OCI-LY7 (cell line): ENCODE data around the gene PLVAP. TPM values are rescaled to one million over a fixed set of nuclear protein-coding genes. Genes with fewer than 3 reads are reported as not detected.

ENCODE experiments used
- BruUV-seq: library from RNA; stranded (reverse); fragments of 400-500 nt; replicated peaks from 2 replicates; lab custom pipeline; 2021; lab: Mats Ljungman, UMichigan
- CTCF ChIA-PET: fragments of 300-600 bp; sonication (Branson Sonifier 250); formaldehyde crosslinking; loops from one replicate; lab custom pipeline; 2022; ENCODE audit warnings: antibody characterized with exemption; ENCODE audit not compliant: unreplicated experiment; lab: Charles Lee
- POLR2A ChIA-PET: fragments of 300-600 bp; sonication (Branson Sonifier 250); formaldehyde crosslinking; loops from one replicate; lab custom pipeline; 2022; ENCODE audit warnings: antibody characterized with exemption; lab: Charles Lee
- DNase-seq: peaks from one replicate; pipeline ENCODE4 v3.0.0-alpha.2; 2015; ENCODE audit warnings: low spot score
- H2AFZ ChIP-seq: fragments of 200-600 bp; sonication (generic), shearing (Covaris generic); 2 replicates; pipeline ENCODE4 v1.6.1; 2014; ENCODE audit warnings: mild to moderate bottlenecking, antibody characterized with exemption, low read length, moderate library complexity
- H3K27ac ChIP-seq: fragments of 200-600 bp; sonication (generic); 2 replicates; pipeline ENCODE4 v1.5.1; 2014; ENCODE audit warnings: mixed run types, low read depth, mild to moderate bottlenecking, moderate library complexity, low read length, inconsistent platforms; ENCODE audit not compliant: poor library complexity, severe bottlenecking
- H3K36me3 ChIP-seq: fragments of 200-600 bp; sonication (generic); 2 replicates; pipeline ENCODE4 v1.6.1; 2014; ENCODE audit warnings: mild to moderate bottlenecking, antibody characterized with exemption, low read length, moderate library complexity, mixed read lengths; ENCODE audit not compliant: insufficient read depth
- H3K4me1 ChIP-seq: fragments of 200-600 bp; sonication (generic); 2 replicates; pipeline ENCODE4 v1.5.1; 2014; ENCODE audit warnings: mild to moderate bottlenecking, low read length; ENCODE audit not compliant: insufficient read depth, poor library complexity, severe bottlenecking
- H3K4me2 ChIP-seq: fragments of 200-600 bp; sonication (generic); 2 replicates; pipeline ENCODE4 v1.6.1; 2014; ENCODE audit warnings: mild to moderate bottlenecking, low read length
- H3K4me3 ChIP-seq: fragments of 200-600 bp; sonication (generic); 2 replicates; pipeline ENCODE4 v1.5.1; 2014; ENCODE audit warnings: mild to moderate bottlenecking, low read depth, low read length; ENCODE audit not compliant: poor library complexity, severe bottlenecking
- H3K79me2 ChIP-seq: fragments of 200-600 bp; sonication (generic); 2 replicates; pipeline ENCODE4 v1.6.1; 2016; ENCODE audit warnings: low read depth, mild to moderate bottlenecking, low read length, moderate library complexity, mixed read lengths; ENCODE audit not compliant: insufficient read depth
- H3K9me2 ChIP-seq: fragments of 200-600 bp; sonication (generic); 2 replicates; pipeline ENCODE4 v1.6.1; 2016; ENCODE audit warnings: mild to moderate bottlenecking, low read length, mixed read lengths; ENCODE audit not compliant: insufficient read depth
- H3K9me3 ChIP-seq: fragments of 200-600 bp; sonication (generic); 2 replicates; pipeline ENCODE4 v1.6.1; 2014; ENCODE audit warnings: mild to moderate bottlenecking, mixed run types, low read length, mixed read lengths
- H4K20me1 ChIP-seq: fragments of 200-600 bp; sonication (generic); 2 replicates; pipeline ENCODE4 v1.6.1; 2014; ENCODE audit warnings: mild to moderate bottlenecking, antibody characterized with exemption, low read length, moderate library complexity, mixed read lengths; ENCODE audit not compliant: insufficient read depth
- EZH2phosphoT487 ChIP-seq: fragments of 200-600 bp; sonication (generic); IDR thresholded peaks from 2 replicates; pipeline ENCODE4 v1.6.1; 2018; ENCODE audit warnings: low read depth, borderline replicate concordance, mild to moderate bottlenecking, mixed run types, antibody characterized with exemption, low read length, moderate library complexity, mixed read lengths
- intact Hi-C: fragments of 100-400 bp; cut with micrococcal nuclease; formaldehyde crosslinking; loops from one replicate; pipeline ENCODE4 v1.10.0; 2022; ENCODE audit not compliant: unreplicated experiment
- total RNA-seq, 2 experiments: library from RNA; depleted of rRNA in 1 of 2; stranded (reverse); fragments of >200 nt in 1 of 2; shearing (Covaris generic) in 1 of 2; gene quantifications; 2 replicates each; pipeline ENCODE4 v1.2.3, GENCODE V29; 2014 to 2022
- TF ChIP-seq, protein P1 (sequence below): fragments of 200-600 bp; sonication (generic); conservative IDR thresholded peaks from 2 replicates; pipeline ENCODE4 v1.5.1; 2014; ENCODE audit warnings: mild to moderate bottlenecking, antibody characterized with exemption, low read length, moderate library complexity, mixed read lengths

The PLVAP gene
- total RNA-seq, 2 experiments from 2014 or later, result 0.16 to 1.5 TPM

DNA sequence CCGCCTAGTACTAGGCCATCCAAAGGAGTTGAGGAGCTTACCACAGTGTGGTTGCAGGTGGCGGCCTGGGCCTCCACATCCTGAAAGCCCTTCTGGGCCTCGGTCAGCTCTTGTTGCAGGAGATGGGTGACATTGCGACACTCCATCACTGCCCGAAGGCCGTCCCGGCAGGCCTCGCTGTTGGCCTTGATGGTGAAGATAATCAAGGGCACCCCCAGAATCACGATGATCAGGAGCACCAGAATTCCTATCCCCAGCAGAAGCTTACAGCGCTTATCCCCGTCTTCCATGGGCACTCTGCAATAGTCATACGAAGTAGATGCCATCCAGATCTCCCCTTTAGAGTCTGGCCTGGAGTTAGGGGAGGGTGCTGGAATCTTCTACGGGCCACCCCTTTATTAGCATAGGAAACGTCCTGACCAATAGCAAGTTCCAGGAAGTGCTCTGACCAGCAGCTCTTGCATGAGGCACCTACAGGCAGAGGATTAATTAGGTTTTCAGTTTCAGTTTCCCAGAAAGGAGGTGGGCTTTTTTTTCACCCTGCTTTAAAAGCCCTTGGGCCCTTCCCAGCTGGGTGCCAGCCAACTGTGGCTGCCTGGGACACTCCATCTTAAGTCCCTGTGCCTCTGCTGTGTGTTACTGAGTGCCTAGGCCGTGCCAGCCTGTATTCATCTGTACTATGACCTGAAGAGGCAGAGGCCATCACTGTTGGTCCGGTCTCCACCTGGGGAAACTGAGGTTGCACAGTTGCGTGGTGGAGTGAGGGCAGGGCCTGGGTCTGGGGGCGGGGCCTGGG is 28.3 kb upstream of the PLVAP start, which contains the start of gene BST2:
BST2 (minus strand) TSS at position 381 of the 796 bp plus-strand sequence; CDS start at position 326, 55 bp downstream.
- peaks cover 31% of the 10 kb centered on the region for H3K4me1 ChIP-seq
- H3K9me2 ChIP-seq, result no peaks in the 10 kb centered on the region
- H4K20me1 ChIP-seq, result 0 out of 2 replicates have a peak, but pooled peaks cover 3% of the 10 kb centered on the region
- CTCF ChIA-PET, result interaction anchor here (0.5 kb wide), 1 partner anchor 18 kb away, joined by 3 read pairs; no protein-coding TSS in a partner anchor
- peaks cover 31% of the 10 kb centered on the region for H3K36me3 ChIP-seq
- peaks cover 69% of the 10 kb centered on the region for H3K79me2 ChIP-seq
- peak within 1 kb of the TSS; percentile 90 for H3K4me3 ChIP-seq
- no peak within 1 kb of the TSS; the same call in 1 of the 2 replicates for H2AFZ ChIP-seq
- H3K9me3 ChIP-seq, result no peaks in the 10 kb centered on the region
- TF ChIP-seq EZH2phosphoT487, result no peak
- TF ChIP-seq, protein P1, sequence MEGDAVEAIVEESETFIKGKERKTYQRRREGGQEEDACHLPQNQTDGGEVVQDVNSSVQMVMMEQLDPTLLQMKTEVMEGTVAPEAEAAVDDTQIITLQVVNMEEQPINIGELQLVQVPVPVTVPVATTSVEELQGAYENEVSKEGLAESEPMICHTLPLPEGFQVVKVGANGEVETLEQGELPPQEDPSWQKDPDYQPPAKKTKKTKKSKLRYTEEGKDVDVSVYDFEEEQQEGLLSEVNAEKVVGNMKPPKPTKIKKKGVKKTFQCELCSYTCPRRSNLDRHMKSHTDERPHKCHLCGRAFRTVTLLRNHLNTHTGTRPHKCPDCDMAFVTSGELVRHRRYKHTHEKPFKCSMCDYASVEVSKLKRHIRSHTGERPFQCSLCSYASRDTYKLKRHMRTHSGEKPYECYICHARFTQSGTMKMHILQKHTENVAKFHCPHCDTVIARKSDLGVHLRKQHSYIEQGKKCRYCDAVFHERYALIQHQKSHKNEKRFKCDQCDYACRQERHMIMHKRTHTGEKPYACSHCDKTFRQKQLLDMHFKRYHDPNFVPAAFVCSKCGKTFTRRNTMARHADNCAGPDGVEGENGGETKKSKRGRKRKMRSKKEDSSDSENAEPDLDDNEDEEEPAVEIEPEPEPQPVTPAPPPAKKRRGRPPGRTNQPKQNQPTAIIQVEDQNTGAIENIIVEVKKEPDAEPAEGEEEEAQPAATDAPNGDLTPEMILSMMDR, result no peak
- POLR2A ChIA-PET, result interaction anchor here (0.5 to 2.5 kb wide), 11 partner anchors 14 to 1084 kb away, joined by 3 to 13 read pairs (median 3); partner anchors contain the start of genes BABAM1, DDA1, MRPL34 and MVB12A
- intact Hi-C loops, result loop anchor here (5.0 kb wide), 2 partner anchors 62 to 107 kb away; partner anchors contain the start of gene PGLS
- DNase-seq, result peak; percentile 95
- peak within 1 kb of the TSS; percentile 86 for H3K4me2 ChIP-seq
- peak within 1 kb of the TSS; percentile 93 for H3K27ac ChIP-seq
- no TSS peak for BruUV-seq

- peak overlapping the region; percentile 86 for H3K4me2 ChIP-seq
- ChIA-PET POLR2A (interaction anchor here (0.6 to 2.5 kb wide), 8 partner anchors 10 to 637 kb away, joined by 3 to 13 read pairs (median 4); partner anchors contain the start of genes BABAM1, DDA1, MRPL34 and MVB12A), CTCF (no interaction called here)
- no TSS peak for BruUV-seq
- intact Hi-C loops, result loop anchor here (5.0 kb wide), 2 partner anchors 63 to 108 kb away; partner anchors contain the start of gene PGLS
- TF ChIP-seq, protein P1, result no peak
- no peak for TF ChIP-seq EZH2phosphoT487
- peak overlapping the region; percentile 93 for H3K27ac ChIP-seq
- peak overlapping the region; percentile 90 for H3K4me3 ChIP-seq
- DNase-seq, result no peak
- peaks cover 64% of the 10 kb centered on the region for H3K79me2 ChIP-seq
- no peak overlapping the region; the same call in 1 of the 2 replicates for H2AFZ ChIP-seq
- H3K4me1 ChIP-seq, result peaks cover 26% of the 10 kb centered on the region
- peaks cover 33% of the 10 kb centered on the region for H3K36me3 ChIP-seq
- 0 out of 2 replicates have a peak, but pooled peaks cover 3% of the 10 kb centered on the region for H4K20me1 ChIP-seq
- H3K9me3 ChIP-seq, result no peaks in the 10 kb centered on the region
- H3K9me2 ChIP-seq, result no peaks in the 10 kb centered on the region
Measured at GRCh38 chr19:17404621-17405249, 27.6 kb upstream of the PLVAP start.
